GM13977 (cell line): ENCODE measurements around the gene DZIP3.

ENCODE experiments used
- DNase-seq: peaks from one replicate; pipeline ENCODE4 v3.0.0; 2012; ENCODE audit warnings: low spot score
- in situ Hi-C: fragments of 300-500 bp; cut with MboI; formaldehyde crosslinking; loops from one replicate; pipeline ENCODE4 v1.12.0; 2022; ENCODE audit warnings: low sequenced_read_pairs, low pct_unique_long_range_greater_than_20kb, mixed read lengths, inconsistent platforms; ENCODE audit not compliant: unreplicated experiment
- TF ChIP-seq, protein P1 (sequence below): IDR thresholded peaks from 2 replicates; pipeline ENCODE4 v1.5.1; 2012; ENCODE audit warnings: mild to moderate bottlenecking, control low read depth; ENCODE audit not compliant: insufficient read depth; ENCODE audit errors: extremely low read depth, missing control alignments

DZIP3 gene

DNA sequence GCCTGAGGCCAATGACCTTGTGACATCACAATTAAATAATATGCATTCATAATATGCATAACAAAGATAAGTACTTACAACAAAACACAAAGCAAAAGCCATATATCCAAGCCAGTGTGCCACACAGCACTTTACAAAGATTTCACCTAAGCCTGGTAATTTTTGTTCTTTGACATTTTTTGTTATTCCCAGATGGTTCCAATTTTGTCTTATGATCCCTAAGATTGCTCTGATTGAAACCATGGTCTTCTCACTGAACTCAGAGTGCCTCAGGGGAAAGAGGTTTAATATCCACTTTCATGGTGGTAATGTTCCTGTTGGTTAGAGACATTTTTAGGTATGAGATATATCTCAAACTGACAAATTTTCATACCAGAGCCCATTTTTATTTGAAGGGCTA is 138.6 kb downstream of the DZIP3 start:
- TF ChIP-seq, protein P1, sequence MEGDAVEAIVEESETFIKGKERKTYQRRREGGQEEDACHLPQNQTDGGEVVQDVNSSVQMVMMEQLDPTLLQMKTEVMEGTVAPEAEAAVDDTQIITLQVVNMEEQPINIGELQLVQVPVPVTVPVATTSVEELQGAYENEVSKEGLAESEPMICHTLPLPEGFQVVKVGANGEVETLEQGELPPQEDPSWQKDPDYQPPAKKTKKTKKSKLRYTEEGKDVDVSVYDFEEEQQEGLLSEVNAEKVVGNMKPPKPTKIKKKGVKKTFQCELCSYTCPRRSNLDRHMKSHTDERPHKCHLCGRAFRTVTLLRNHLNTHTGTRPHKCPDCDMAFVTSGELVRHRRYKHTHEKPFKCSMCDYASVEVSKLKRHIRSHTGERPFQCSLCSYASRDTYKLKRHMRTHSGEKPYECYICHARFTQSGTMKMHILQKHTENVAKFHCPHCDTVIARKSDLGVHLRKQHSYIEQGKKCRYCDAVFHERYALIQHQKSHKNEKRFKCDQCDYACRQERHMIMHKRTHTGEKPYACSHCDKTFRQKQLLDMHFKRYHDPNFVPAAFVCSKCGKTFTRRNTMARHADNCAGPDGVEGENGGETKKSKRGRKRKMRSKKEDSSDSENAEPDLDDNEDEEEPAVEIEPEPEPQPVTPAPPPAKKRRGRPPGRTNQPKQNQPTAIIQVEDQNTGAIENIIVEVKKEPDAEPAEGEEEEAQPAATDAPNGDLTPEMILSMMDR: no peak
- no peak for DNase-seq
- in situ Hi-C loops: no loop called here

DNA sequence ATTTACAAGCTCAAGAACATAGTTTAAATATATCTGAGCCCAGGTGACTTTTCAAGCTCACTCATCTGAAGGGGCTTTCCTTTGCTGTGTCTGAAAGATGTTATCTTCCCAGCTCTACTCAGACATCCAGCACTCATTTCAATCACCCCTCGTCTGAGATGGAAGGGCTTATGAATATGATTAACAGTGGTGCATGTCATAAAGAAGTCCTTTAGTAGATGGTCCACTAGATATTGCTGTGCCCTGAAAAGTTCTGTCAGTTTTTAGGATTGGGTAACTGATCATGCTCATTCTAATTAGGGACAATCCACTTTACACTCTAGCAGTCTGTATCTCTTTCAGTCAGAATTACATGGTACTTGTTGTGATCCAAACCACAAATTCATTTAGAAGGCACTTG is 139.4 kb downstream of the DZIP3 start:
- in situ Hi-C loops: no loop called here
- DNase-seq: no peak
- TF ChIP-seq, protein P1: no peak

DNA sequence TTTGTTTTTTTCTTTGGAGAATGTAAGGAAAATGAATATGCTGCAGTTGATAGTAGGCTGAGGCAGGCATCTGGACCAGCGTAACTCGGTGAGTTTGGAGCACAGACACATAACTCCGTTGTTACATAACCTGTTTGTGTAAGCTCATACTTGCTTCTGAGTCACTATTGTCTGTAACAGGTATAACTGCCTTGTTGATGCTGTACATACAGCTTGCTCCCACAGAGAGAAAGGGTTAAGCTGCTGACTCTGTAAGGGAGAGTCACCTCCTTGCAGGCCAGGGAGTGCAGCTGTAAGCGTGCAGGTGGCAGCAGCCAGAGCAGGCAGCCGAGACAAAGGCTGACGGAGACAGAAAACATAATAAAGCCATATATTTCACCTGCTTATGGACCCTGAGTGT is 147.3 kb downstream of the DZIP3 start:
- DNase-seq: no peak
- TF ChIP-seq, protein P1: no peak
- in situ Hi-C loops: no loop called here

DNA sequence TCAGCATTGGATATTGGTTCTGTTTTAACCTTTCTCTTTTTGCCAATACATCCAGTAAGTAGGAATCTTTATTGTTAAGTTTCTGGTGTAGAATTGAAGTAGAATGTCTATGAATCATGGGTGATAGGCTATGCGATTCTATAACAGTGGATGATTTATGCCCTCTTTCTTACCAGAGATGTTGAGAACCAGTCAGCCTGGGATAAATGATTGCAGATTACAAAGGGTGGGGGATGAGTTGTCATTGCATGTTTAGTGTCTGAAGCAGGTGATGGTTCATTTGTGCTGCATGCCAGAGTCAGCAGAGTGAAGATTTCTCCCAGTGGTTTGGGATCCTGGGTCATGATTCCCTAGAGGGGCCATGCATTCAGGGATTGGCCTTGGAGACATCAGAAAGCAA is 153.4 kb downstream of the DZIP3 start:
- TF ChIP-seq, protein P1: no peak
- no peak for DNase-seq
- in situ Hi-C loops: no loop called here
